Measurements from ENCODE around the gene COL9A3. TPM values are rescaled to one million over a fixed set of nuclear protein-coding genes. Genes with fewer than 3 reads are reported as not detected.
A peak's percentile ranks its signal among the peaks of the same experiment; 100 is the strongest.

COL9A3 gene
- total and polyA plus RNA-seq, 12 donors, result 0.45 to 15.2 (median 2.3) TPM

- peaks cover 0 to 12% (median 3%) of the 10 kb centered on the region in 9 donors for H3K4me1 ChIP-seq
- no peak overlapping the region for H3K27ac ChIP-seq
- intact Hi-C loops (cut with DNase I), result no loop called here
- no peak overlapping the region for H3K4me3 ChIP-seq
- no peaks in the 10 kb centered on the region for H3K9me3 ChIP-seq
- WGBS, 2 donors, result 94 to 96% methylated on average over 16 of the region's 16 CpGs
- no peaks in the 10 kb centered on the region for H3K36me3 ChIP-seq
- DNase-seq (peak in 1 of 2 donors; percentile 5), ATAC-seq (no peak)
- no peak for TF ChIP-seq CTCF (IDR thresholded peaks at IDR 0.05)
- H3K27me3 ChIP-seq, result peaks cover 0 to 42% (median 29%) of the 10 kb centered on the region in 7 donors
Measured at GRCh38 chr20:62769346-62770071, 47.3 kb upstream of the COL9A3 start.

GRCh38 chr20:62770111-62770910, 46.5 kb upstream of the COL9A3 start:
- Histone ChIP-seq H3K4me3 (no peak overlapping the region), H3K27me3 (peaks cover 0 to 40% (median 22%) of the 10 kb centered on the region in 7 donors), H3K36me3 (no peaks in the 10 kb centered on the region), H3K9me3 (no peaks in the 10 kb centered on the region), H3K27ac (no peak overlapping the region), H3K4me1 (peaks cover 0 to 20% (median 3%) of the 10 kb centered on the region in 9 donors)
- WGBS, 2 donors, result 95 to 96% methylated on average over 20 of the region's 20 CpGs
- intact Hi-C loops (cut with DNase I), result no loop called here
- ATAC-seq (no peak), DNase-seq (peak in 1 of 2 donors; percentile 7)
- no peak for TF ChIP-seq CTCF (IDR thresholded peaks at IDR 0.05)

GRCh38 chr20:62770916-62771315, 45.9 kb upstream of the COL9A3 start:
- TF ChIP-seq CTCF (IDR thresholded peaks at IDR 0.05), result no peak
- DNase-seq (peak in 1 of 2 donors; percentile 3), ATAC-seq (no peak)
- WGBS, 2 donors, result 91 to 92% methylated on average over 14 of the region's 14 CpGs
- no peaks in the 10 kb centered on the region for H3K36me3 ChIP-seq
- intact Hi-C loops (cut with DNase I), result no loop called here
- H3K27me3 ChIP-seq, result peaks cover 0 to 35% (median 17%) of the 10 kb centered on the region in 7 donors
- peaks cover 0 to 26% (median 3%) of the 10 kb centered on the region in 9 donors for H3K4me1 ChIP-seq
- no peaks in the 10 kb centered on the region for H3K9me3 ChIP-seq
- no peak overlapping the region for H3K27ac ChIP-seq
- no peak overlapping the region for H3K4me3 ChIP-seq

- peaks cover 0 to 32% (median 3%) of the 10 kb centered on the region in 9 donors for H3K4me1 ChIP-seq
- intact Hi-C loops (cut with DNase I), result no loop called here
- peak in 1 of 2 donors; percentile 2 for DNase-seq
- WGBS, 2 donors, result 82 to 83% methylated on average over 25 of the region's 25 CpGs
- no peaks in the 10 kb centered on the region for H3K9me3 ChIP-seq
- no peak for ATAC-seq
- no peak overlapping the region for H3K4me3 ChIP-seq
- TF ChIP-seq CTCF (IDR thresholded peaks at IDR 0.05), result no peak
- peaks cover 0 to 29% (median 10%) of the 10 kb centered on the region in 7 donors for H3K27me3 ChIP-seq
- no peaks in the 10 kb centered on the region for H3K36me3 ChIP-seq
- no peak overlapping the region for H3K27ac ChIP-seq
Measured at GRCh38 chr20:62771396-62772102, 45.3 kb upstream of the COL9A3 start.

Measured in heart right ventricle (tissue), 16 donors.